ENCODE data around the gene ADAM15. TPM values are rescaled to one million over a fixed set of nuclear protein-coding genes. Genes with fewer than 3 reads are reported as not detected.

The ADAM15 gene
- total RNA-seq, 1 experiment from 2014 or later: 30.6 TPM

- WGBS (ENCODE audit: extremely low coverage, insufficient read length, low lambda C conversion rate): no CpG with 5 or more reads among the region's 8 CpGs
- H2BK5ac ChIP-seq (ENCODE audit: insufficient read length, low read length): no peak overlapping the region
- H4K5ac ChIP-seq (ENCODE audit: insufficient read length, low read depth, low read length): no peak overlapping the region
- no peaks in the 10 kb centered on the region; the same call in 1 of the 2 replicates for H3K79me2 ChIP-seq (ENCODE audit: insufficient read depth, low read length)
- H2AK5ac ChIP-seq (ENCODE audit: insufficient read length, low read length): no peak overlapping the region
- H3K4me2 ChIP-seq (ENCODE audit: insufficient read depth, insufficient read length, low read length): no peak overlapping the region
- H2BK15ac ChIP-seq (ENCODE audit: low read depth, low read length): no peak overlapping the region
- H3K23ac ChIP-seq (ENCODE audit: insufficient read length, low read depth, low read length): no peak overlapping the region
- no peak overlapping the region for H3K14ac ChIP-seq (ENCODE audit: insufficient read depth, low read length)
- H2AFZ ChIP-seq (ENCODE audit: low read length): no peak overlapping the region
- peaks cover 36 to 65% of the 10 kb centered on the region in 2 experiments for H3K4me1 Mint-ChIP-seq
- H2BK120ac ChIP-seq (ENCODE audit: low read depth, low read length, poor library complexity, severe bottlenecking): no peak overlapping the region
- H3K9me3 Mint-ChIP-seq: no peaks in the 10 kb centered on the region; a peak in 1 of 5 replicates
- no peak overlapping the region for H4K8ac ChIP-seq (replicated peaks; ENCODE audit: insufficient read length, low read depth, low read length)
- H3K4me1 ChIP-seq (ENCODE audit: insufficient read depth, low read length): peaks cover 3% of the 10 kb centered on the region; the same call in 1 of the 2 replicates
- no peak overlapping the region for H2BK20ac ChIP-seq (ENCODE audit: low read depth, low read length, poor library complexity, severe bottlenecking)
- H4K20me1 ChIP-seq (ENCODE audit: control insufficient read depth, insufficient read depth, insufficient read length): no peaks in the 10 kb centered on the region
- H3K27me3 ChIP-seq (ENCODE audit: insufficient read depth, low read length): no peaks in the 10 kb centered on the region
- H3K36me3 Mint-ChIP-seq (ENCODE audit: insufficient read depth in 1 of 3, low read depth in 3 of 3): peaks cover 8 to 33% (median 18%) of the 10 kb centered on the region in 3 experiments; a peak in 6 of 7 replicates
- no peak overlapping the region for H4K91ac ChIP-seq (ENCODE audit: insufficient read length, low read depth, low read length)
- H3K4me3 Mint-ChIP-seq: no peak overlapping the region
- no peak overlapping the region for H3K56ac ChIP-seq (ENCODE audit: insufficient read length, low read depth, low read length)
- no peak overlapping the region for H3K27ac Mint-ChIP-seq
- no peak overlapping the region for H3K4ac ChIP-seq (ENCODE audit: low read depth, low read length)
- H3T11ph ChIP-seq (ENCODE audit: low read length): no peak overlapping the region
- H3K18ac ChIP-seq (ENCODE audit: insufficient read length, low read depth, low read length): no peak overlapping the region
- H3K9ac ChIP-seq (ENCODE audit: extremely low read depth, insufficient read length, low read length): no peak overlapping the region
- no peaks in the 10 kb centered on the region for H3K27me3 Mint-ChIP-seq (ENCODE audit: low read depth)
- H3K79me1 ChIP-seq (ENCODE audit: insufficient read depth, low read depth, low read length, poor library complexity, severe bottlenecking): no peaks in the 10 kb centered on the region
- H3K27ac ChIP-seq (ENCODE audit: insufficient read length, low read depth, low read length): no peak overlapping the region
- H2BK12ac ChIP-seq (ENCODE audit: insufficient read length, low read depth, low read length): no peak overlapping the region
- DNase-seq: no peak
- TF ChIP-seq, protein P1, sequence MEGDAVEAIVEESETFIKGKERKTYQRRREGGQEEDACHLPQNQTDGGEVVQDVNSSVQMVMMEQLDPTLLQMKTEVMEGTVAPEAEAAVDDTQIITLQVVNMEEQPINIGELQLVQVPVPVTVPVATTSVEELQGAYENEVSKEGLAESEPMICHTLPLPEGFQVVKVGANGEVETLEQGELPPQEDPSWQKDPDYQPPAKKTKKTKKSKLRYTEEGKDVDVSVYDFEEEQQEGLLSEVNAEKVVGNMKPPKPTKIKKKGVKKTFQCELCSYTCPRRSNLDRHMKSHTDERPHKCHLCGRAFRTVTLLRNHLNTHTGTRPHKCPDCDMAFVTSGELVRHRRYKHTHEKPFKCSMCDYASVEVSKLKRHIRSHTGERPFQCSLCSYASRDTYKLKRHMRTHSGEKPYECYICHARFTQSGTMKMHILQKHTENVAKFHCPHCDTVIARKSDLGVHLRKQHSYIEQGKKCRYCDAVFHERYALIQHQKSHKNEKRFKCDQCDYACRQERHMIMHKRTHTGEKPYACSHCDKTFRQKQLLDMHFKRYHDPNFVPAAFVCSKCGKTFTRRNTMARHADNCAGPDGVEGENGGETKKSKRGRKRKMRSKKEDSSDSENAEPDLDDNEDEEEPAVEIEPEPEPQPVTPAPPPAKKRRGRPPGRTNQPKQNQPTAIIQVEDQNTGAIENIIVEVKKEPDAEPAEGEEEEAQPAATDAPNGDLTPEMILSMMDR (conservative IDR thresholded peaks at IDR 0.05): no peak
- H3K9me3 ChIP-seq (ENCODE audit: control insufficient read depth, low read depth, low read length): no peaks in the 10 kb centered on the region
- no peaks in the 10 kb centered on the region for H3K23me2 ChIP-seq (ENCODE audit: insufficient read length, low read depth, low read length, poor library complexity, severe bottlenecking)
These were observed 37.5 kb upstream of the ADAM15 start for GRCh38 chr1:155013632-155014031.
